ENCODE results near the gene ZDHHC22. TPM values are rescaled to one million over a fixed set of nuclear protein-coding genes. Genes with fewer than 3 reads are reported as not detected.

Gene ZDHHC22
- total and polyA plus RNA-seq, 3 donors from 2014 or later: 0.84 to 3.2 (median 1.7) TPM

DNA sequence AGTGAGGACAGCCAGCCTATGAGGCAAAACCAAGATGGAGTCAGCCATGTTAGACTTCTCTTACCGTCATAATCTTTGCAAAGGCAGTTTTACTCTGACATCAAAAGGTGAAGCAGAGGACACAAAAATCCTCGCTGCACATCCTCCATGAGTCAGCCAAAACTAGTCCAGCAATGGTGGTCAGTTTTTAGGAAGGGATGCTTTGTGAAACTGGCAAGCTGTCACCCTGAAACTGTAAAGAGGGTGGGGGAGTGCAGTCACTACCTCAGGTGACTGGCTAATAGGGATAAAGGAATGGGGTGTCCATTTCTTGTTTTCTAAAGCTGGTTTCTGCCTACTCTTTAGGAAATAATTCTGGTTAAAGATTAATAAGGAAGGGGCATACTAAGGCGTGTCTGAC is 48.9 kb downstream of the ZDHHC22 start:
- Histone ChIP-seq H3K9me3 (no peaks in the 10 kb centered on the region), H3K27me3 (no peaks in the 10 kb centered on the region), H3K4me3 (no peak overlapping the region), H3K36me3 (ENCODE audit: low read depth, missing control alignments) (no peaks in the 10 kb centered on the region), H3K27ac (no peak overlapping the region), H3K4me1 (peaks cover 7% of the 10 kb centered on the region)
- WGBS, 2 donors: 90 to 96% methylated on average over 3 of the region's 3 CpGs
- intact Hi-C loops (cut with DNase I; ENCODE audit: low total_unique reads): no loop called here
- no peak for TF ChIP-seq POLR2A (IDR thresholded peaks at IDR 0.05)
- no peak for DNase-seq

DNA sequence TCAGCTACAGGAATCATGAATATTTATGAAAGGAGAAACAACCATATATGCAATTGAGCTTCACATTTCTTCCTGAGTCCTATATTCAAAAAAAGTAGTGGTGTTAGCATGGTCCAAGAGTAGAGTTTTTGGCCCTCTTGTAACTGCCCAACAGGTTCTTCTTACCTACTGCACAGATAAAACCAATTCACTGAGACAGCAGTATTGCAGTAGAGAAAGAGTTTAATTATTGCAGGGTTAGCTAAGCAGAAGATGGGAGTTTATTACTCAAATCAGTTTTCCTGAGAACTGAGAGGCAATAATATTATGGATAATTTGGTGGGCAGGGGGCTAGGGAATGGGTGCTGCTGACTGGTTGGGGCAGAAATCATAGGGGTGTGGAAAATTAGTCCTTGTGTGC is 50.1 kb downstream of the ZDHHC22 start:
- intact Hi-C loops (cut with DNase I; ENCODE audit: low total_unique reads): no loop called here
- no peak for DNase-seq
- Histone ChIP-seq H3K27ac (no peak overlapping the region), H3K9me3 (no peaks in the 10 kb centered on the region), H3K36me3 (ENCODE audit: low read depth, missing control alignments) (no peaks in the 10 kb centered on the region), H3K27me3 (no peaks in the 10 kb centered on the region), H3K4me3 (no peak overlapping the region), H3K4me1 (peaks cover under 1% of the 10 kb centered on the region)
- TF ChIP-seq POLR2A (IDR thresholded peaks at IDR 0.05): no peak
- TF ChIP-seq, protein P1, sequence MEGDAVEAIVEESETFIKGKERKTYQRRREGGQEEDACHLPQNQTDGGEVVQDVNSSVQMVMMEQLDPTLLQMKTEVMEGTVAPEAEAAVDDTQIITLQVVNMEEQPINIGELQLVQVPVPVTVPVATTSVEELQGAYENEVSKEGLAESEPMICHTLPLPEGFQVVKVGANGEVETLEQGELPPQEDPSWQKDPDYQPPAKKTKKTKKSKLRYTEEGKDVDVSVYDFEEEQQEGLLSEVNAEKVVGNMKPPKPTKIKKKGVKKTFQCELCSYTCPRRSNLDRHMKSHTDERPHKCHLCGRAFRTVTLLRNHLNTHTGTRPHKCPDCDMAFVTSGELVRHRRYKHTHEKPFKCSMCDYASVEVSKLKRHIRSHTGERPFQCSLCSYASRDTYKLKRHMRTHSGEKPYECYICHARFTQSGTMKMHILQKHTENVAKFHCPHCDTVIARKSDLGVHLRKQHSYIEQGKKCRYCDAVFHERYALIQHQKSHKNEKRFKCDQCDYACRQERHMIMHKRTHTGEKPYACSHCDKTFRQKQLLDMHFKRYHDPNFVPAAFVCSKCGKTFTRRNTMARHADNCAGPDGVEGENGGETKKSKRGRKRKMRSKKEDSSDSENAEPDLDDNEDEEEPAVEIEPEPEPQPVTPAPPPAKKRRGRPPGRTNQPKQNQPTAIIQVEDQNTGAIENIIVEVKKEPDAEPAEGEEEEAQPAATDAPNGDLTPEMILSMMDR (IDR thresholded peaks at IDR 0.05): no peak

DNA sequence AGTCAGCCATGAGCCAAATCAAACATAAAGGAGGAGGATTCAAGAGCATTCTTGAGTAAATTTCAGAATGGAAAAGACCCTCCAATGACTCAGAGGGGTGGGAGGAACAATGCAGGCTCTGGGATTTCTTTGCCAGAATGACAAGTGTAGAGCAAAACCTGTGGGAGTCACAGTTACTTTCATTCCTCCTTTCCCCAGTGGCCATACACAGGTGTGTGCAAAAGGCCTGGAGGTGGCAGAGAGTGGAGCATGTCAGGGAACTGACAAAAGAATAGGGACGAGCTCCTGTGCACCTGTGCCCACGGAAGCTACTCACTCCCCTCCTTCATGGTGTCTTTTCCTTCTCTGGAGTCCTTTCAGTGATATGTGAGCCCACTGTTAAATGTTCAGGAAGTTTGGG is 52.9 kb downstream of the ZDHHC22 start:
- H3K36me3 ChIP-seq (ENCODE audit: low read depth, missing control alignments): no peaks in the 10 kb centered on the region
- H3K4me3 ChIP-seq: no peak overlapping the region
- H3K27me3 ChIP-seq: no peaks in the 10 kb centered on the region
- intact Hi-C loops (cut with DNase I; ENCODE audit: low total_unique reads): no loop called here
- H3K27ac ChIP-seq: no peak overlapping the region
- no peaks in the 10 kb centered on the region for H3K9me3 ChIP-seq
- 75 to 80% methylated on average over 2 of the region's 2 CpGs for WGBS, 2 donors
- DNase-seq: no peak
- H3K4me1 ChIP-seq: peaks cover 4% of the 10 kb centered on the region
- no peak for TF ChIP-seq POLR2A (IDR thresholded peaks at IDR 0.05)
- TF ChIP-seq, protein P1 (IDR thresholded peaks at IDR 0.05): no peak

DNA sequence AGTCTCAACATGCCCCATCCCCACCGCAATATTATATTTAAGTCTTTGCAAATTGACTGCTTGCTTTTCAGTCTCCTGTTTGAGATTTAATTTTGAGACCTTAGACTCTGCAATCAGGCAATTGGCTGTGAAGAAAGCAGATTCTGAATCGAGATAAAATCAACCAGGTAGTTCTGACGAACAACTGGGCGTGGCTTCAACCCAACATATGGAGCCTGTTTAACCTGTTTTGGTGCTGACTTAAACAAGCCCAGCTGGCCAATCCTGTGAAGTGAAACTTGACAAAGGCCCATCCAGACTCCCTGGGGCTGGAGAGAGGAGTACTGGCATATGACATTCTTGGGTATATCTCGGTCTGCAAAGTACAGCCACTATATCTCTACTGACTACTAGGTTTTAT is 53.4 kb downstream of the ZDHHC22 start:
- H3K9me3 ChIP-seq: no peaks in the 10 kb centered on the region
- intact Hi-C loops (cut with DNase I; ENCODE audit: low total_unique reads): no loop called here
- DNase-seq: no peak
- no peaks in the 10 kb centered on the region for H3K27me3 ChIP-seq
- peaks cover 4% of the 10 kb centered on the region for H3K4me1 ChIP-seq
- H3K36me3 ChIP-seq (ENCODE audit: low read depth, missing control alignments): no peaks in the 10 kb centered on the region
- WGBS, 2 donors: 67 to 77% methylated on average over 5 of the region's 5 CpGs
- no peak for TF ChIP-seq POLR2A (IDR thresholded peaks at IDR 0.05)
- no peak overlapping the region for H3K27ac ChIP-seq
- no peak overlapping the region for H3K4me3 ChIP-seq

DNA sequence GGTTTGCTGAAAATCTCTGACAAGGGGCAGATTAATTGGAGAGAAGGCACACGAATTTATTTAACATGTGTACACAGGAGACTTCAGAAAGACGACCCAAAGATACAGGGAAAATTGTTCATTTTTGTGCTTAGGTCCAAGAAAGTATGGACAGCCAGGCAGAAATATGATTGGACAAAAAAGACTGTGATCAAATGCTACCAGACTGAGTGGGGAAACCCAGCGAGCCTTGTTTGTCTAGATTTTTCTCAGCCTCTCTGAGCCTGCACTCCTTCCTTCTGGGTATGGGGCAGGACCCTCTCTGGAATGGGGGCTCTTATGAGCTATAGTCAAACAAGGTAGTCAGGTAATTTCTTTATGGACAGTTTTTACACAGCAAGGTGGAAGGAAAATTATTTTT is 54.0 kb downstream of the ZDHHC22 start:
- WGBS, 2 donors: 79 to 86% methylated on average over 3 of the region's 3 CpGs
- peaks cover 4% of the 10 kb centered on the region for H3K4me1 ChIP-seq
- intact Hi-C loops (cut with DNase I; ENCODE audit: low total_unique reads): no loop called here
- no peak overlapping the region for H3K27ac ChIP-seq
- no peaks in the 10 kb centered on the region for H3K9me3 ChIP-seq
- H3K27me3 ChIP-seq: no peaks in the 10 kb centered on the region
- H3K4me3 ChIP-seq: no peak overlapping the region
- DNase-seq: no peak
- TF ChIP-seq, protein P1 (IDR thresholded peaks at IDR 0.05): no peak
- TF ChIP-seq POLR2A (IDR thresholded peaks at IDR 0.05): no peak
- no peaks in the 10 kb centered on the region for H3K36me3 ChIP-seq (ENCODE audit: low read depth, missing control alignments)

DNA sequence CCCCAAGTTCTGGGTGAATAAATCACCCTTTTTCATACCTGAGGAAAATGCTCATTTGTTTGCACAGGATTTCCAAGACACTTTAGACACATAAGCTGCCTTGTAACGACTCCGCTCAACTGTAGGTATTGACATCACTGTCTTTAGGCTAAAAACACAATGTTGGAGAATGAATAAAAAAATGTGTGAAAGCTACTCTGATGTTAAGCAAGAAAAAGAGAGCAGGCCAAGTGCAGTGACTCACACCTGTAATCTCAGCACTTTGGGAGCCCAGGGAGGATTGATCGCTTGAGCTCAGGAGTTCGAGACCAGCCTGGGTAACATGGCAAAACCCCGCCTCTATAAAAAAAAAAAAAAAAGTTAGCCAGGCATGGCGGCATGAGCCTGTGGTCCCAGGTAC is 54.6 kb downstream of the ZDHHC22 start:
- no peak overlapping the region for H3K4me3 ChIP-seq
- 92 to 93% methylated on average over 6 of the region's 6 CpGs for WGBS, 2 donors
- no peaks in the 10 kb centered on the region for H3K36me3 ChIP-seq (ENCODE audit: low read depth, missing control alignments)
- H3K27me3 ChIP-seq: no peaks in the 10 kb centered on the region
- no peak overlapping the region for H3K27ac ChIP-seq
- no peaks in the 10 kb centered on the region for H3K9me3 ChIP-seq
- TF ChIP-seq, protein P1 (IDR thresholded peaks at IDR 0.05): no peak
- no peak for TF ChIP-seq POLR2A (IDR thresholded peaks at IDR 0.05)
- H3K4me1 ChIP-seq: peaks cover 4% of the 10 kb centered on the region
- intact Hi-C loops (cut with DNase I; ENCODE audit: low total_unique reads): no loop called here
- no peak for DNase-seq

All from testis (tissue), 3 donors.